Left lobe of liver (tissue), 2 donors: ENCODE measurements around the gene CACNG1. TPM values are rescaled to one million over a fixed set of nuclear protein-coding genes. Genes with fewer than 3 reads are reported as not detected.
"Not testable (repeated sequence)": the region's sequence is repeated elsewhere in the genome, so short reads cannot be mapped to it uniquely, and the experiment has no call there.

Experiments
- ATAC-seq: fragments of 200-7000 bp; cut with Tn5 transposase; one replicate; pipeline ENCODE4 v1.9.1; 2020; ENCODE audit warnings: mild to moderate bottlenecking, moderate library complexity
- DNase-seq: peaks from one replicate; pipeline ENCODE4 v3.0.0-alpha.2; 2020; ENCODE audit warnings: low spot score
- total RNA-seq: library from RNA; stranded (reverse); gene quantifications from one replicate; pipeline ENCODE4 v1.2.1, GENCODE V29; 2021
- donor health status: DM: no; HTN: no; CAD: no; lungs with moderate emphysema.
- donor health status: DM: no; HTN: yes; CAD: no.

CACNG1 gene
- total RNA-seq, 1 donor from 2014 or later, result not detected

GRCh38 chr17:67024736-67025135 lies 19.6 kb upstream of the CACNG1 start:
- DNase-seq (no peak), ATAC-seq (no peak)

- DNase-seq (no peak), ATAC-seq (no peak)
Measured at GRCh38 chr17:67025216-67025792, 19.1 kb upstream of the CACNG1 start.

DNA sequence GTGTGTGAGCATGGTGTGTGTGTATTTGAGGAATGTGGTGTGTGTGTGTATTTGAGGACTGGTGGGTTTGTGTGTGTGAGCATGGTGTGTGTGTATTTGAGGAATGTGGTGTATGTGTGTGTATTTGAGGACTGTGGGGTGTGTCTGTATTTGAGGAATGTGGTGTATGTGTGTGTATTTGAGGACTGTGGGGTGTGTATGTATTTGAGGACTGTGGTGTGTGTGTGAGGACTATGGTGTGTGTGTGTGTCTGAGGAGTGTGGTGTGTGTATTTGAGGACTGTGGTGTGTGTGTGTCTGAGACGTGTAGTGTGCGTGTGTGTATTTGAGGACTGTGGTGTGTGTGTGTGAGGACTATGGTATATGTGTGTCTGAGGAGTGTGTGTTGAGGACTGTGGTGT lies 18.0 kb upstream of the CACNG1 start:
- DNase-seq (no peak), ATAC-seq (no peak)

DNA sequence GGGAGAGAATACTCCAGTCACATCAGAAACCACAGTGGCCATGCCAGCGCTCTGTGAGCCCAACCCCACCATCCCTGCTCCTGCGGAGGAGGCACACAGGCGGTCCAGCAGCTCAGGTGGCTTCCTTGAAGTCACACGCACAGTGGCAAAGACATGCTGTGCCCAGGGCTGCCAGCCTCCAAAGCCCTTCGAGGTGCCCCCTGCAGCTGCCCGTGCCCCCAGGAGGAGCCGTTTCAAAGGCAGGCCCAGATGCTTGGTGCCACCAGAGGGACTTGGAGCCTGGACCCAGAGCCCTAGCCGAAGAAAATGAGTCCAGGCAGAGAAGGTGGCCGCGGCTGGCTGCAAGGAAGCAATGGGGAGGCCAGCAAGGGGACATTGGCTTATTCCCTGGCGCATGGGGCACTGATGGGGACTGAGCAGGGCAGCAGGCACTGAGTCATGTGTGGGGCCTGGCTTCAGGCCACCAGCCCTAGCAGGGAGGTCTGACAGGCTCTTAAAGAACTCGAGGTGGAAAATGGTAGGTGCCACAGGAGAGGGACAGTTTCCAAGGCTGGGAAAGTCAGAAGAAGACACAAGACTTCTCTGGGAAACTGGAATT lies 17.2 kb upstream of the CACNG1 start:
- ATAC-seq, result no peak
- DNase-seq, result no peak

DNA sequence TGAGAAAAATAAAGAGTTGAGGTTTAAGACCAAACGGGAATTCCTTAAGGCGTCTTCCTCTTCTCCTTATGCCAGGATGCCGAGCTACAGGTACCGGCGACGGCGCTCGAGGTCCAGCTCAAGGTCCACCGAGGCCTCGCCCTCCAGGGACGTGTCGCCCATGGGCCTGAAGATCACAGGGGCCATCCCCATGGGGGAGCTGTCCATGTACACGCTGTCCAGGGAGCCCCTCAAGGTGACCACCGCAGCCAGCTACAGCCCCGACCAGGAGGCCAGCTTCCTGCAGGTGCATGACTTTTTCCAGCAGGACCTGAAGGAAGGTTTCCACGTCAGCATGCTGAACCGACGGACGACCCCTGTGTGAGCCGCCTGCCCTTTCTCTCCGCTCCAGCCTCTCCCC lies 13.7 kb upstream of the CACNG1 start:
- ATAC-seq (no peak), DNase-seq (no peak)

DNA sequence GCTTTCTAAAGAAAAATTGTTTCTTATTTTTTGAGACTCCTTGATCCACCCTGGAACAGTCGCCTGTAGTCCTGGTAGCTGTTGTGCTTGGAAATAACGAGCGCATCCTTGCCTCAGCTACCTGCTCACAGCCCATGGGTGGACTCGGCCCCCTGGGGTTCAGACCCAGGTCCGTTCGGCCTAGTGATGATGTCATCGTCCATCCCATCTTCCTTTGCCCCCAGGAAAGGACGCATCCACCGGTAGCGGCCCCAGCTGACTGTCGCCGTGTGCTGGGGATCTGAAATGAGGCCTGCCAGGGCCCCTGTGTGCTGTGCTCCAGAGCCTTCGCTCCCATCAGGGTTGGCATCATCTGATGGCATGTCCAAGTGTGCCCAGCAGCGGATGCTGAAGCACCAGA lies 12.0 kb upstream of the CACNG1 start:
- DNase-seq (no peak), ATAC-seq (no peak)

- ATAC-seq (no peak), DNase-seq (no peak)
Measured at GRCh38 chr17:67032985-67033384, 11.4 kb upstream of the CACNG1 start.

DNA sequence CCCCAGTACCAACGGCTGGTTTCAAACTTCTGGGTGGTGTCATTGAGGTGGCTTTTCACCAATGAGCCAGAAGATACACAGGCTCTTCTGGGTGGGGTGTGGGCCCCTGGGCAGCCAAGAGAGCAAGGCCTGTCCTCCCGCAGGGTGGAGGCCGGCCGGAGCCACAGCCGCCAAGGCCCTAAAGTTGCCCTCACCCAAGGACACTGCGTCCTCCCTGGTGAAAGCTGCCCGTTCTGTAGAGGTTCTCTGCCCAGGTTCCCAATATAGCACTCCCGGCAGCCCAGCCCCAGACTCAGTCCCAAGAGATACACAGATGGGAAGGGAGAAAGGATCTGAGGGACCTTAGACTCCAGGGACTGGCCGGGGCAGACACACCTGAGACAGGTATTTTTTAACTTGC lies 10.7 kb upstream of the CACNG1 start:
- no peak for DNase-seq
- ATAC-seq, result no peak

GRCh38 chr17:67035131-67036083 lies 8.9 kb upstream of the CACNG1 start:
- DNase-seq, result no peak
- no peak for ATAC-seq

GRCh38 chr17:67038861-67039365 lies 5.4 kb upstream of the CACNG1 start:
- no peak for DNase-seq

DNA sequence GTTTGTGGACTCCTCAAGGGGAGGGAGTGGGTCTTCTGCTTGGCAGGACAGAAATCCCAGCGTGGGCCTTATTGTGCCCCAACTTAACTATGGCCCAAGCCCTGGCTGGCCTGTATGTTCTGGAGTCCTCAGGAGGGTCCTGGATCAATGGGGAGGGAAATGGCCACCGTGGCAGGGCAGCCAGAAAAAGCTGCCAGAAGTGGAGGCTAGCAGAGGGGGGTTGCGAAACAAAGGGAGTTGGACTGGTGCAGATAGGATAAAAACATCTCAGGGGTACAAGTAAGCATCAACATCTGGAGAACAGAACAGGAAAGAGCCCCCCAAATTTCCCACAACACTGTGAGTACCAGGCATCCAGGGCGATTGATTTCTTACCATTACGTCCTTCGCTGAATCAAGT lies 3.7 kb upstream of the CACNG1 start:
- no peak for ATAC-seq

More at GRCh38 chr17:67038861-67039365, 5.4 kb upstream of the CACNG1 start:
- no peak for ATAC-seq

DNA sequence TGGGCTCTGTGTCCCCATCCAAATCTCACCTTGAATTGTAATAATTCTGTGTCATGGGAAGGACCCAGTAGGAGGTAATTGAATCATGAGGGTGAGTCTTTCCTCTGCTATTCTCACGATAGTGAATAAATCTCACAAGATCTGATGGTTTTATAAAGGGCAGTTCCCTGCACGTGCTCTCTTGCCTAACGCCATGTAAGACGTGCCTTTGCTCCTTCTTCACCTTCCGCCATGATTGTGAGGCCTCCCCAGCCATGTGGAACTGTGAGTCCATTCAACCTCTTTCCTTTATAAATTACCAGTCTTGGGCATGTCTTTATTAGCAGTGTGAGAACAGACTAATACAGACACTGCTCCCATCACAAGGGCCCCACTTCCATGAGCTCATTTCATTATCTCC lies 3.2 kb upstream of the CACNG1 start:
- not testable (repeated sequence) for ATAC-seq, DNase-seq

More for the DNA sequence above, 3.7 kb upstream of the CACNG1 start:
- DNase-seq, result no peak

GRCh38 chr17:67041531-67041930 lies 2.8 kb upstream of the CACNG1 start:
- DNase-seq (no peak), ATAC-seq (no peak)

DNA sequence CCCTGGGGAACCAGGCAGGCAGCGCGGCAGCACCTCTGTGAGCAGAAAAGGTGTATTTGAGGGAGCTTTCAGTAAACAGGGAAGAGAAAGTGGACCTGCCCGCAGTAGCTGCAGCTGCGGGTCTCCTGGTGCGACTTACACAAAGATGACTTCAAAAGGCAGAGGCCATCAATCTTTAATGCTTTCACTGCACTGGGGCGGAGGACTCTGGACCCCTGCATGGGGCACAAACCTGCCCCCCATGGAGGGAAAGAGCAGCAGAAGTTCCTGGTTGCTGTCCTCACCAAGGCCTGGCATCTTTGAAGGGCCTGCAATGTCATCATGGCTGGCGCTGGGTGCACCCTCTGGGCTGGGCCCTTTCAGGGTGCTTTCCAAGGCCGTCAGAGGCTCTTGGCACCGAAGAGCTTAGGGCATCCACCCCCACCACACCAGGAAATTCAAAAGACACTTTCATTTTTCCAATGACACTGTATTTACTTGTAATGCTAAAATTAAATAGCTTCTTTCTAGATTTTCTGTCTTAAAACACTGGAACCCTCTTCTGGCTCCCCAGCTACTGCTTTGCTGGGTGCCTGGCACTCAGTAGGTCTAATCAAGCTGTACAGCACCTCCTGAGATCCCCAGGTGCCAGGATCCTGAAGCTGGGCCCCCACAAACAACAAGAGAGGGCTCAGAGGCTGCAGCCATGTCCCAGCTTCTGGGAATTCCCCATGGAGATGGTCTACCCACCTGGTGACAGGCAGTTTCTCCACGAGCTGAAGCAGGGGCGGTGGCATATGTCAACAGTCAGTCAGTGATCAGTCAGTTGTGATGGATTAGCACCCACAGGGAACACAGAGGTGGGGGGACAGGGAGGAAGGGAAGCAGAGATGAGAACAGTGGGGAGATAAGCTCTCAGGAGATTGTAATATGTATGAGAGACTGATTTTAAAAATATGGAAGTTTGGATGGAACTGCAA lies 2.1 kb upstream of the CACNG1 start:
- ATAC-seq, result no peak

DNA sequence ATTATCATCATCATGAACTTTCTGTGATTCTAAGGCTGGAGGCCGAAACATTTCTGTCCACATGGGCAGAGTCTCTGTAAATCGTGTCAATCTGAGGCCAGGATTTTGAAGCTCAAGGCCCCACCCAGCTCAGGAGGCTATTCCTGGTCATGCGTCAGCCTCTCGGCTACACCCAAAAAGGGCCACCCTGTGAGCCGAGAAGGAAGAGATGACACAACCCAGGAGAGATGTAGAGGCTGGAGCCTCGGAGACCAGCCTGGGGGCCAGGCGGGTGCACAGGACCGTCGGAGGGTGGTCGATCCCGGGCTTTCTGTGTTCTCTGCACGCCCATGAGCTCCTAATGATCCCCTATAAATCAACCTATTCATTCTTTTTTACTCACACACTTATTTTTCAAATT lies 1.1 kb upstream of the CACNG1 start:
- no peak for ATAC-seq
- no peak for DNase-seq

More for the DNA sequence above, 2.1 kb upstream of the CACNG1 start:
- DNase-seq, result no peak

- DNase-seq (no peak), ATAC-seq (no peak)
Measured at GRCh38 chr17:67044940-67045339, 586 bp downstream of the CACNG1 start.

DNA sequence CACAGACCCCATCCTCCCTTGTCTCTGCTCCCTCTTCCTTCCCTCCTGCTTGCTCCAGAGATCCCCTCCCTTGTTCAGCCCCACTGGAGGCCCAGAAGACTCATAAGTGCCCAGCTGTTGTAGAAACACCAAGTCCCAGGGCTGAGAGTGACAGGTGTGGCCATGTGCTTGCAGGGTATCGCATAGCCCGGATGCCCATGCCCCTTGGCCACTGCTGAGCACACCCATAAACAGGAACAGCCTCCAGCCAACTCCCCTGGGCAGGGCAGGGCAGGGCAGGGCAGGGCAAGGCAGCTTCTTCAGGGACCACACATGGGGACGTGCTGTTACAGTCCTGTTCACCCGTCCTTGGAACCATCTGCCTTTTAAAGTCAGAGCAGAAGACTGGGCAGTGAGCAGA lies 2.0 kb downstream of the CACNG1 start:
- no peak for ATAC-seq

GRCh38 chr17:67047382-67047781 lies 3.0 kb downstream of the CACNG1 start:
- no peak for DNase-seq
- ATAC-seq, result no peak

More for the DNA sequence above, 2.0 kb downstream of the CACNG1 start:
- DNase-seq, result no peak

GRCh38 chr17:67049025-67049739 lies 4.8 kb downstream of the CACNG1 start:
- ATAC-seq (no peak), DNase-seq (no peak)

- ATAC-seq, result no peak
- no peak for DNase-seq
Measured at GRCh38 chr17:67050066-67050465, 5.7 kb downstream of the CACNG1 start.
